ENCODE data around the gene SIM2. TPM values are rescaled to one million over a fixed set of nuclear protein-coding genes. Genes with fewer than 3 reads are reported as not detected.

The SIM2 gene
- total RNA-seq, 1 donor from 2014 or later, result not detected

DNA sequence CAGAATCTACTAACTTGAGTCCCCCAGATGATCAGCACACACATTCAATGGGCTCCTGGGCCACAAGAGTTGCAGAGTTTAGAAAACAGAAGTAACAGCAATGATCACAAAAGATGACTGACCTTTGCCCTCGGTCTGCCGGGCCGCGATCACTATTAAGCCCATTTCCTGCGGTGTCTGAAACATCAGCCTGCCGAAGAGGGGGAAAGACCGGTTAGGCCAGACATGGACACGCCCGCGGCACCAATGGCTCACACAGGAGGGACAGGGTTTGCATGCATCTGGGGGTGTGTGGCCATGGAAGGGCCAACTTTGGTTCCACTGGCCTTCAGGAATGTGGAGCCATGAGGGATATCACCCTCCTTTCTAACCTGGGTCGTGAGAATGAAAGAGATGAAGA, 68.2 kb downstream of the SIM2 start:
- DNase-seq, result no peak

DNA sequence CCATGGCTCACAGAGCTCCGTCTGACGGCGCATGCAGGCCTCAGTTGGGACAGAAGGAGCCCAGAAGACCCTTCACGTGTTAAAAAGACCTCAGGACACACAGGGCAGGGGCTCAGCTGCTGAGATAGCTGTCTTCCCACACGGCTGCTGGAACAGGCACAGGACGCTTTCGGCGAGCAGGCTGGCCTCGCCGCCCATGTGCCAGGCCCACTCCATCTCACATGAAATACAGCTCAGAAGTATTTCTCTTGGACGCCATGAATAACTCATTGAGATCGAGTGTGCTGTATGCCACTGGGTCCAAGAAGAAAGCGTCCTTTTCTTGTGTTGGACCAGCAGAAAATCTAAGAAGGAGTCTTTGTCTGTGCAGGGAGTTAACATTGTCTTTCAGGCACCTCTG, 69.6 kb downstream of the SIM2 start:
- no peak for DNase-seq

DNA sequence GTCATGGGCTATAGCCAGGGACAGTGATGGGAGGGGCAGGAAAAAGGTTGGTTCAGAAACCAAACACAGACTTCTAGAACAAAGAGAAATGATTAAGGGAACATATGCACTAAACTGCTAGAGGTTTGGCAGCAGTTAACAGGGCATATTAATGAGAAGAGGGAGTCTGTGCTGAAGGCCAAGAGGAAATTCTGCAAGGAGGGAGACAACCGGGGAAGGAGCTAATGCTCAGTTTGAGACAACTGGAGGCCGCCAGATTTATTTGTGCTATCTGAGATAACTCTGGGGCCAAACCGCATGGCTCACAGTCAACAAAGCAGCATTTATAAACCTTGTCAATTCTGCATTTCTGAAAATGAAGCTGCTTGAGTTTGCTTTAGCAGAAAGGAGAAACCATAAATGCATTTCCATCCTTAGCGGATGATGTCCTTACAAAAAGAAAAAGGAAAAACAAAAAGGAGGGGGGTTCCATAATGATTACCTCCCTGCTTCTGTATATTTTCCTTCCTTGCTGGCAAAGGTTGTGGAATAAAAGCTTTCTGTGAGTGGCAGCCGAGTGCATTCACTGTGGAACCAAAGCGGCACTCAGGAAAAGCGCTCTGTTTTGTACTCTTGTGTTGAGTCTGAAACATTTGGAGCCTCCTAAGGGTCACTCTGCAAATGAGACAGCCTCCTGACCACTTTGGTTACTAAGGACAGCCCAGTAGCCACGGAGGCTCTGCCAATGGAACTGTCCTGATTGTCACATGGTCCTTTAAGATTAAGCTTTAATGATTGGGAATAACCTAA, 70.3 kb downstream of the SIM2 start:
- DNase-seq, result no peak

DNA sequence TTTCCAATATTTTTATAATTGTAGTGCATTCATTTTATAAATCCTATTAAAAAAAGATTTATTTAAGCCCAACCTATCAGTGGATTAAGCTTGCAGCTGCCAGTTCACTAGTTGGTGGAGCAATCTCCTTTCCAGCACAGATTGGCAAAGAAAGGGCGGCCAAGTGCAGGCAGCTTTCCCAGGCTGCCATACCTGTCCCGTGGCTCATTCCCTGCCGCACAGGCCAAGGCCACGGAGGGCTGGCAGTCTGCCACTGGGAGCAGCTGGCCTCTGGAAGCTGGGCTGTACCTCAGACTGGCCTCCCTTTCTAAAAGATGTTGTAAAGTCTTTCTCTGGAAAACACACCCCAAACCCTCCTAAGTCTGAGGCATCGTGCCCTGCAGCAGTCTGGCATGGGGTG, 74.2 kb downstream of the SIM2 start:
- no peak for DNase-seq

DNA sequence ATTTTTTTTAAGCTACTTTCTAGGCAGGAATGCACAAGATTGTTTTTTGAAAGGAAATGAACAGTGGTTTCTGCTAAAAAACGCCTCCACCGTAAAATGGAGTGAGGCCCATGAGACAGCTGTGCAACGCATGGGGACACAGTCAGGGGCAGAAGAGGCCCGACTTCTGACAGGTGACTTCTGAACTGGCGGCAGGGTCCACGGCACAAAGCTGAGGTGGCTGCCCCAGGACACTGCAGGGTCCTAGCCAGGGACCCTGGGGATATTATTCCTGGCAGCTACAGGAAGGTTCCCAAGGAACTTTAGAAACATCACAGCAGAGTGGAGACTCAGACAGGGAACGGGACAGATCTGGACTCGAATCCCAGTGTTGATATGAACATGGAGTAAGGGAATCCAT, 75.1 kb downstream of the SIM2 start:
- no peak for DNase-seq

DNA sequence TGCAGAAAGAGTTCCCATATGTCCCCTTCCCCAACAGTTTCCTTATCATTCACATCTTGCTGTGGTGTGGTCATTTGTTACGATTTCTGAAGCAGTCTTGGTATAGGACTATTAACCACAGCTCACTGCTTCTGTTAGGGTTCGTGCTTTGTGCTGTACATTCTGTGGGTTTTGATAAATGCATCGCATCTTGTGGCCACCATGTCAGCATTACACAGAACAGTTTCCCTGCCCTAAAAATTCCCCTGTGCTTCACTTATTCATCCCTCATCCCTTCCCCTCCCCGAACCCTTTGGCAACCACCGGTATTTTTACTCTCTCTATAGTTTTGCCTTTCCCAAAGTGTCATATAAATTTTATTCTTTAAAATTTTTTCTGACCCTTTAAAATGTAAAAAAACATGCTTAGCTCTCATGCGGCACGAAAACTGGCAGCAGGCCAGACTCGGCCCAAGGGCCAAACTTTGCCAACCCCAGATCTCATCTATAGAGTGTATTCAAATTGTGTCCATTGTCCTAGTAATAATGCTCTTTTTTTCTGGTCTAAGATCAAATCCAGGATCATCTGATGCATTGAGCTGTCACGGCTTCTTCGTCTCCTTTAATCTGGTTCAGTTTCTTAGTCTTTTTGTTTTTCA, 78.2 kb downstream of the SIM2 start:
- DNase-seq, result no peak

DNA sequence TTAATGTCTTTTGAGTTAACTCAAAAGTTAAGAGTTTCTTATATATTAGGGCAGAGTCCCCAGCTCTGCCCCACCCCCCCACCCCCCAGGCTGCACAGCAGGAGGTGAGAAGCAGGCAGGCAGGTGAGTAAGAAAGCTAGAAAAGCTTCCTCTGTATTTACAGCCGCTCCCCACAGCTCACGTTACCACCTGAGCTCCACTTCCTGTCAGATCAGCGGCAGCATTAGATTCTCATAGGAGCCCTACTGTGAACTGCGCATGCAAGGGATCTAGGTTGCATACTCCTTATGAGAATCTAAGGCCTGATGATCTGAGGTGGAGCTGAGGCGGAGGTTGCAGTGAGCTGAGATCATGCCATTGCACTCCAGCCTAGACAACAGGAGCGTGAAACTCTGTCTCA, 81.9 kb downstream of the SIM2 start:
- DNase-seq, result no peak

DNA sequence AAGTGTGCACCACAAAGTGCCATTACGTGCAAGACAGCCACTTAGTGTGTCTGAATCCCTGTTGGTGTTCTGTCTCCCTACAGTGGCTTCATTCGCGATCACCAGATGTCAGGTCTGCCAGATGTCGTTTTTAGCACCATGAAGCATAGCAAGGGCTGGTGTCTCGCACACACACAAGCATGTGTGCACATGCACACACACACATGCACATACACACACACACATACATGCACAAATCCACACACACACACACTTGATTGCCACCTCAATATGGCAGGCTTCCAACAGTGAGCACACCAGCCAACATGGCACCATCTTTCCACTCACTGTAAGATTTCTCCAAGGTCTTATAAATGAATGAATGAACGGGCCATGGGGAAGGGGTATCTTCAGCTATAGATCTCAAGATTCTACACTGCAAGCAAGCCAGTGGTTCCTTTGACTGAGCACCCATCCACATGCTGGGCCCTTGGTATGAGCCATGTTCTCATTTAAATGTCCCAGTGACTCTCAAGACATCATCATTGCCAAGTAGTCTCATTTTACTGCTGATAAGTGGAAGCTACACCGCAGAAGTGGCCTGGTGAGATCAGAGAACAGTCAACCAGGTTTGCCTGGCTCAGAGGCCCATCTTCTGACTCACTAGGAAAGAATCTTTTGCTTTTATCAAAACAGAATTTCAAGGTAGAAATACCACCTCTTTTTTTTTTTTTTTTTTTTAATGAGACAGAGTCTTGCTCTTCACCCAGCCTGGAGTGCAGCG, 84.9 kb downstream of the SIM2 start:
- DNase-seq, result no peak

DNA sequence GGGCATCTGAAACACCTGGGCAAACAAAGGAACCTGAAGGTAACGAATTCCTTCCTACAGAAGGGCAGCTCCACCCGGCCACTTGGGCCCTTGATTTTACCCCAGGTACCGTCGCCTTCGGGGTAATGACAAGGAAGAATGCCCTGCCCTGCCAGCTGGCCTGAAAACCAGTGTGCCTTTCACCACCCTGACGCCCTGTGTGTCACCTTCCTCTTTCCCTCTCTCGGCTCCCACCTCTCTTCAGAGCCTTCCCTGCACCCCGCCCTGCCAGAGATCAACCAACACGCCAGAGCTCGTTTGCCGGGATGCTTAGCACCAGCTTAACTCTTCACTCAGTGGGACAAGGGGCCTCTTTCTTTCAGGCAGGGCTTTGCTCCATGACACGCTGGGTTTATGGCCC, 86.0 kb downstream of the SIM2 start:
- DNase-seq, result no peak

DNA sequence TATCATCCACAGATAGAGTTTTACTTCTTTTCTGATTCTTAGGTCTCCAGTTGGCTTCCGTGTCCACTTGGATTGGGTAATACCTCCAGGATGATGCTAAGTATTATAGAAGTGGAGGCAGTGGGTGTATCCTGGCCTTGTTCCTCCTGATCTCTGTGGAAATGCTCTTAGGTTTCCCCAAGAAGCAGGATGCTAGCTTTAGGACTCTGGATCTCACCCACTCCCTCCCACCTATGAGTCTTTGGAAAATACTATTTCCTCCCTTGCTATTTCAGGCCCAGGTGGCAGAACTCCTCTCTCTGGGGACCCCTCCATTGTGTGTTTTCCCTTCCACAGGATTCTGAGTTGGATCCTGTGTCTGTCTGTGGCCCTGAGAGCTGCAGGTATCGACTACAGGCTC, 86.7 kb downstream of the SIM2 start:
- no peak for DNase-seq

DNA sequence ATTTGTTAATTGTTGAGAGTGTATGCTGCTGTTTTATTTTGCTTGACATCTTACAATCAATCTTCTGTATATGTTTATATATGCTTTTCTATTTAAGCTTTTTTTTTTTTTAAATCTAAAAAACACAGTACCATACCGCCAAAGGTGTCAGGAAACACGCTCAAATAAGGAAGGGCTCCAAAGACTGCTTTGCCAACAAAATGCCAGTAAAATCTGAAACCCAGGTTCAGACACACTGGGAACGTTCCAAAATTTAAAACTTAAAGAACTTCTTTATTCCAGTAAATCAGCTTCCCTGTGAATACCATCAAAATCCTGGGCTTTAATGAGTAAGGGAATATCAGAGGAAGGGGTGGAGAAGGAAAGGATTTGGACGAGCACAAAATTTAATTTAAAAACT, 87.3 kb downstream of the SIM2 start:
- no peak for DNase-seq

DNA sequence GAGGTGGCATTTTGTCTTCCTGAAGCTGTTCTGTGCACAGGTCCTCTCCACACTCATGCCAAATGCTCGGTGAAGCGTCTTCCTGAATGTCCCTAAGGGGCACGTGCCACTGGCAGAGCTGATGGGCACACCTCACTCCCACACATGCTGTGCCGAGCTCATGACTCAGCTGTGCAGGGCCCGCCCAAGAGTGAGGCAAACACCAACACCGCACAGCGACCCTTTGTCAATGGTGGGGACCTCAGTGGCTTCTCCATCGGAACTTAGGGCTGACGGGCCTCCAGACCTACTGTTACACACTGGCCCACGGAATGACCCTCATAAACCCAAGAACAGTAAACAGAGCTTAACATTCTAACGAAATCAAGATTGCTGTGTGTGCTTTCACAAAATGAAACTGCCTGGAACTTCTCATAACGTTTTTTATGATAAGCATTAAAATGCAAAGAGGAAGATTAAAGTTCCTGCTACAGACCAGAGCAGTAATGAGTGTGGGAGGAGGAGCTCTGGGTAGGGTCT, 89.3 kb downstream of the SIM2 start:
- no peak for DNase-seq

DNA sequence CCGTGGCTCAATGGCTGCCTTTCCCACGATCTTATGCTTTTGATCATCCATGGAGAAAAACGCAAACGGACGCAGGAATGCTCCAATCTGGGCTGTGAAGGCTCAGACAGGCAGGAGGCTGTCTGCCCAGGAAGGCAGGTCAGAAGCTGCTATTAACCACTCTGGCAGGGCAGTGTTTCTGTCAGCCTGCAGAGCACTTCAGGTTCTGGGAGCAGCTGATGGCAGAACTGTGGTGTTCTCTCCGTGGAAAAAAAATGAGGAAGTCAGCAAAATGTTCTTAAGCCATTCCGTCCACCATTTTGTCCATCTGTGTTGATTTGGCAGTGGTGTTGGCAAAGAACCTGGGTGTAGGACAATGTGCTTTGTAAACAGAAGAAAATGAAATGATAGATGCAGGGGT, 91.7 kb downstream of the SIM2 start:
- DNase-seq, result no peak

DNA sequence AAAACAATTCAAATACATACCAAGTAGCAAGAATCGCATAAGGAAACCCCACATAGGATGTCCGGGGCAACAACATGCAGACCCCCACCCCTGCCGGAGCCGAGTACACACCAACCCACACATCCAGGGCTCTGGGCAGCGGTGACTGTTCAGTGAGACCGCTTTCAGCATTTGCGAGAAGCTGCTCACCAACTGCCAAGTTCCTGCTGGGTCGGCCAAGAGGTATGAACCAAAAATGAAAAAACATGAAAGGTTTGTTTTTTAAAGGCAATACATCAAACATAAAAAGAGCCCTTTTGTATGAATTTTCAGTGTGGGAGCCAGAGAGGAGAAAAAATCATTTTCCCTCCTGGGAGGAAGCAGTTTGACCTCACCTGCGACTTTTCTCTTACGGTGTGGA, 92.3 kb downstream of the SIM2 start:
- peak; percentile 29 for DNase-seq

DNA sequence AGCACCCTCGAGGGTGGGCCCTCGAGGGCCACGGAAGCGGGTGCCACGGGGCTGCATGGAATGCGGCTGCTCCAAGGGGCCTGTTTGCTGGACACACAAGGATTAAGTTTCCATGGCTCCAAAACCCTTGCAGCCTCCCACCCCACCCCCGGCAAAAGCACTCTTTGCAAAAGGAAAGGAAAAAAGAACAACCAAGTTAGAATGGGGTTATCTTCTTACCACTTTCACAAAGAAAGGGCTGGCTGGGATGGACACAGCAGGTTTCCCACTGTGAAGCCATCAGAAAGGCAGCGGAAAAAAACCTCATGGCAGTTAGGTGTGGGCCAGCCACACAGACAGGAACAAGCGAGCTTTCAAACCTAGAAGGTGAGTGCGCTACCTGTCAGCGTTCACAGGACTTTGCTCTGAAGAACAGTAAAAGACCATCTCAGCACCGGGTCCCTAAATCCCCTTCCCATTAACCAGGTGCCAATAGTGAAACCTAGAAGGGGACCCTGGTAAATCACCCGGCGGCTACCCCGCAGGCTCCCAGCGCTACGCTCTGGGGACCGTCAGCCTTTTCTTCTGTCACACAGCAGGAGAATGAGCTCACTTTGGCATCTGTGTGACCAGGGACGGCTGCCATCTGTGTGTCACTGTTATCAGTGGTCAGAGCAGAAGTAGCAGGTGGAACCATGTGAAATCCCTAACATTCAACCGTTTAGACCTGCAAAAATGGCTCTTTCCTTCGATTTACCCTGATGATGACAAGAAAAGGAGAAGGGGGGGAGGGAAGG, 93.0 kb downstream of the SIM2 start:
- DNase-seq, result peak; percentile 6

DNA sequence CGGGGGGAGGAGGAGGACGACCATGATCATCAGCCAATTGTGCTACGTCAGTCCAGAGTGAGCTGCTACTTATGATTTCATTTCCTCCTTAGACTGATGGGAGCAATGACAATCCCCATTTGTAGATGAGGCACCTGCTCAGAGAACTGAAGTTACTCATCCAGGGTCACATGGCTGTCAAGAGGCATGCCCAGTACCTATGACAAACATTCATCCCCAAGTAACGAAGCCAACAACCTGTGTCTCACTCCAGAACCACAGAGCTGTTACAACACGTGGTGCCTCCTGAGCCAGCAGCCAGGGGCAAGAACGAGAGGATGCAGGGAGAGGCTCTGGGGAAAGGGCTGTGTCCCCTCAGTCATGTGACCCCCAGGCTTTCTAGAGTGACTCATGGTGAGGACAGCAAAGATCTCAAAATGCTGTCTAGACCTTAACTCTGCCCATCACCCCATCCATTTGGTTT, 93.6 kb downstream of the SIM2 start:
- no peak for DNase-seq

DNA sequence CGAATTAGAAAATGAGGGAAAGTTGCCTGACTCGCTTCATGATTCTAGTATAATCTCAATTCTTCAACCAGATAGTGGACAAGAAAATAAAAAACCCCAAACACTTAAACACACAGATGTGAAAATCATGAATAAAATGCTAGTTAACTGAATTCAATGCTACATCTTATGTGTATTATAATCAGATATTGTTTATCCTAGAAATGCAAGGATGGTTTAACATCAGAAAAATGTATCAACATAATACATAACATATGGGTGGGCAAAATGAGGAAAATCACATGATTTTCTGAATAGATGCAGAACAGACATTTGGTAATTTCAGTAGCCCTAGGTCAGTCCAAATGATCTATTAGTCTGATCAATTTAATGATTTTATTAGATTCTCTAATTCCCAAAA, 97.2 kb downstream of the SIM2 start:
- no peak for DNase-seq

DNA sequence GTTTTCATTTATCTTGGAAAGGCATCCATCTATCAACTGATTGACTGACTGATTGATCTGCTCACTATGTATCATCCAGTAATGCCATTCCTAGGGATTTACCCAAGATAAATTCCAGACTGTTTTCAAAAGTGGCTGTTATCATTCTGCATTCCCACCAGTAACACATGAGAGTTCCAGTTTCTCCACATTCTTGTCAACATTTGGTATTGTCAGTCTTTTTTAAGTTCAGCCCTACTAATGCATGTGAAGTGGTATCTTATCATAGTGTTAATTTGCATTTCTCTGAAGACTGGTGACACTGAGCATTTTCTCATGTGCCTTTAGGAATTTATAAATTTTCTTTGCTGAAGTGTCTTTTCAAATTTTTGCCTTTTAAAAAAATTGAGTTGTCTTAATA, 99.6 kb downstream of the SIM2 start:
- DNase-seq, result no peak

Measured in occipital lobe (tissue), 2 donors.